ENCODE results near the gene EYA4. TPM values are rescaled to one million over a fixed set of nuclear protein-coding genes. Genes with fewer than 3 reads are reported as not detected.
A peak's percentile ranks its signal among the peaks of the same experiment; 100 is the strongest.

Gene EYA4
- total RNA-seq, 4 donors from 2014 or later, result 0.09 to 1.1 (median 0.61) TPM

DNA sequence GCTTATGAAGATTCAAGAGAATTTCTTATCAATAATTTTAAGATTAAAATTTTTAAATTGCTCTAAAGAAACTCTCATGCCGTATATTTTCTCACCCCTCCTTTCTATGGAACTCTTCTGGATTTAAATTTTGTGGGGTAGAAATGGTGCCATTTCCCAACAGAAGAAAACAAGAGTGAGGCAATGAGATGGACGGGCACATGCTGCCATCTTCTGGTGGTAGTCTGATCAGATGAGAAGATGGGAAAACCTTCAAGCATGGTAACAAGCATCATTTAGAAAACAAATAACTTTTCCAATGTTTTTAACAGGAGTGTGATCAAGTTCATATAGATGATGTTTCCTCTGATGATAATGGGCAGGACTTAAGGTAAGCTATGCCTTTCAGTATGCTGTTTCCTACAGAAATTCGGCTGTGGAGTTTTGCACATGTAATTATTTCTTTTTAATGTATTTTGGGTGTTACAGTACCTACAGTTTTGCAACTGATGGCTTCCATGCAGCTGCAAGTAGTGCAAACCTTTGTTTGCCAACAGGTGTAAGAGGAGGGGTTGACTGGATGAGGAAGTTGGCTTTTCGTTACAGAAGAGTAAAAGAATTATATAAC, 271.4 kb downstream of the EYA4 start:
- intact Hi-C loops (cut with DNase I), result no loop called here

DNA sequence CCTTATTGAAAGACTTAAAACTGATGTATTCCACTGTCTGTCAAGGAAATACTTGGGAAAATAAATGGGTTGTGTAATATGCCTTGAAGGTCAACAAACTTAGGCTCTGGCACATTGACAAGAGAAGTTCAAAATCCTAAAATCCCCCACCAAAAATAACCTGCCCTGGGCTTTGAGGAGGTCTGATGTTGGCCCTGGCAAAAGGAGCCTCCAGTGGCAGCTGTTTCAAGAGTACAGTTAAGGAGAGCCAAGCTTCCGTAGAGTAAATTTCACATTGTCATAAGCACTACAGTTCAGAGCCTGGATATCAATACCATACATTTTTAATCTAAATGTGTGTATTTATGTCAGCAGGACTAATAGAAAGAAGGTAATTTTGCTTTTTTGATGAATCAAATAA, 282.7 kb downstream of the EYA4 start:
- Histone ChIP-seq H3K27me3 (no peaks in the 10 kb centered on the region), H3K36me3 (no peaks in the 10 kb centered on the region), H3K4me1 (no peaks in the 10 kb centered on the region), H3K27ac (no peak overlapping the region), H3K4me3 (no peak overlapping the region), H3K9me3 (no peaks in the 10 kb centered on the region)
- TF ChIP-seq CTCF (IDR thresholded peaks at IDR 0.05) (no peak), POLR2A (IDR thresholded peaks at IDR 0.05) (no peak)
- 75 to 88% methylated on average over 1 of the region's 1 CpG for WGBS, 2 donors
- no peak for DNase-seq
- intact Hi-C loops (cut with DNase I), result no loop called here

More for the DNA sequence above, 271.4 kb downstream of the EYA4 start:
- Histone ChIP-seq H3K4me3 (no peak overlapping the region), H3K27me3 (no peaks in the 10 kb centered on the region), H3K4me1 (no peaks in the 10 kb centered on the region), H3K36me3 (no peaks in the 10 kb centered on the region), H3K9me3 (no peaks in the 10 kb centered on the region), H3K27ac (no peak overlapping the region)
- peak in 4 of 6 experiments; percentile 29 to 54 (median 38) for TF ChIP-seq CTCF (IDR thresholded peaks at IDR 0.05)
- no peak for TF ChIP-seq POLR2A (IDR thresholded peaks at IDR 0.05)
- 17 to 21% methylated on average over 4 of the region's 4 CpGs for WGBS, 2 donors
- no peak for DNase-seq

DNA sequence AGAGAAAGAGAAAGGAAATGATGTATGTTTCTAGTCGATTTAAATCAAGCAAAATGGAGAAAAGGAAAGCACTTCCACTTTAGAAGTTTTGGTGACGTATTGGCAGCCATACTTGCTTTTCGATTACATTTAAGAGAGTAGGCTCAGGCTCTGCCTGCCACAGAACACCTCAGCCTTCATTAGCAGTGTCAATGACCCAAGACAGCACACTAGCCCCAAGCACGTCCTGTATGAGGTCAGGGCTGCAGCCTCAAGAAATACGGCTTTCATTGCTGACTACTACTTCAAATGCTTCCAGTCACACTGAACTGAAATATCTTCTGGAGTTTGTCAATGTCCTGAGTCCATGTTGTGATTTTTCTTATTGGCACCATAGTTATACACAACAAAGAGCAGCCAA, 285.3 kb downstream of the EYA4 start:
- no peak for DNase-seq
- Histone ChIP-seq H3K36me3 (no peaks in the 10 kb centered on the region), H3K27me3 (no peaks in the 10 kb centered on the region), H3K4me1 (no peaks in the 10 kb centered on the region), H3K27ac (no peak overlapping the region), H3K9me3 (no peaks in the 10 kb centered on the region), H3K4me3 (no peak overlapping the region)
- WGBS, 2 donors, result 75 to 84% methylated on average over 5 of the region's 5 CpGs
- intact Hi-C loops (cut with DNase I), result no loop called here
- TF ChIP-seq POLR2A (IDR thresholded peaks at IDR 0.05) (no peak), CTCF (IDR thresholded peaks at IDR 0.05) (no peak)

GRCh38 chr6:133528566-133528965, 287.4 kb downstream of the EYA4 start:
- no peak for DNase-seq
- Histone ChIP-seq H3K27ac (no peak overlapping the region), H3K9me3 (no peaks in the 10 kb centered on the region), H3K36me3 (no peaks in the 10 kb centered on the region), H3K4me1 (no peaks in the 10 kb centered on the region), H3K27me3 (no peaks in the 10 kb centered on the region), H3K4me3 (no peak overlapping the region)
- intact Hi-C loops (cut with DNase I), result no loop called here
- TF ChIP-seq CTCF (IDR thresholded peaks at IDR 0.05) (no peak), POLR2A (IDR thresholded peaks at IDR 0.05) (no peak)
- WGBS, 2 donors, result 52 to 60% methylated on average over 2 of the region's 2 CpGs

DNA sequence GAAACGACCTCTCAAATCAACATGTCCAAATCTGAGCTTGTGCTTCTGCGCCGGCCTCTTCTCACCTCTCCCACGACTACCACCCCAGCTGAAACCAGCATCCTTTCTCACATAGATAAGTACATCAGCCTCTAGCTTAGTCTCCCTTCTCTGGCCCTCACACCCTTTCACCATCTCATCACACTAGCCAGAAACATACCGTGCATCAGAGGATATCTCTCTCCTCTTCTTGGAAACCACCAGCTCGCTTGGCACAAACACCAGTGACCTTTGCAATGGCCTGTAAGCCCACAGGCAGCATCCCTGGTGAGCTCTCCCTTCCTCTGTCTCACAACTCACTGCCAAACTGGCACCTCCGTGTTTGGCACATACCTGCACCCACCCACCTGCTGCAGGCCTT, 291.8 kb downstream of the EYA4 start:
- TF ChIP-seq CTCF (IDR thresholded peaks at IDR 0.05) (no peak), POLR2A (IDR thresholded peaks at IDR 0.05) (no peak)
- H3K36me3 ChIP-seq, result no peaks in the 10 kb centered on the region
- no peaks in the 10 kb centered on the region for H3K27me3 ChIP-seq
- no peak overlapping the region for H3K4me3 ChIP-seq
- no peak for DNase-seq
- no peaks in the 10 kb centered on the region for H3K4me1 ChIP-seq
- no peaks in the 10 kb centered on the region for H3K9me3 ChIP-seq
- 64 to 67% methylated on average over 7 of the region's 7 CpGs for WGBS, 2 donors
- intact Hi-C loops (cut with DNase I), result no loop called here
- H3K27ac ChIP-seq, result no peak overlapping the region

Measured in esophagus squamous epithelium (tissue), 5 donors.